Tibial nerve (tissue), 3 donors: ENCODE results near the gene LDLRAP1.

Experiments
- CTCF ChIP-seq, 5 experiments: fragments of 200-600 bp in 3 of 5; fragments of 450-650 bp in 2 of 5; sonication (generic) in 3 of 5; IDR thresholded peaks; one replicate each; pipeline ENCODE4 v1.5.1; 2016 to 2019; ENCODE audit warnings: antibody characterized with exemption in 5 of 5, mild to moderate bottlenecking in 3 of 5, moderate library complexity in 2 of 5
- POLR2A ChIP-seq, 2 donors: fragments of 450-650 bp; IDR thresholded peaks; one replicate each; pipeline ENCODE4 v1.6.1; 2017; ENCODE audit warnings: antibody characterized with exemption in 2 of 2, mild to moderate bottlenecking in 2 of 2, moderate library complexity in 2 of 2

- TF ChIP-seq POLR2A (IDR thresholded peaks at IDR 0.05), result no peak
- no peak for TF ChIP-seq CTCF (IDR thresholded peaks at IDR 0.05)
Observed at GRCh38 chr1:25587290-25587689, 43.9 kb downstream of the LDLRAP1 start.
